HG03103 (cell line): Measurements from ENCODE around the gene TPR.

ENCODE experiments used
- ATAC-seq: cut with Tn5 transposase; IDR thresholded peaks from one replicate; pipeline ENCODE4 v1.9.1; 2021; ENCODE audit warnings: low read depth; ENCODE audit not compliant: unreplicated experiment

Gene TPR

GRCh38 chr1:186292875-186293274 lies 82.2 kb downstream of the TPR start:
- ATAC-seq: no peak

GRCh38 chr1:186291271-186291670 lies 83.8 kb downstream of the TPR start:
- ATAC-seq: no peak

- no peak for ATAC-seq
Measured at GRCh38 chr1:186289943-186290545, 85.0 kb downstream of the TPR start.

DNA sequence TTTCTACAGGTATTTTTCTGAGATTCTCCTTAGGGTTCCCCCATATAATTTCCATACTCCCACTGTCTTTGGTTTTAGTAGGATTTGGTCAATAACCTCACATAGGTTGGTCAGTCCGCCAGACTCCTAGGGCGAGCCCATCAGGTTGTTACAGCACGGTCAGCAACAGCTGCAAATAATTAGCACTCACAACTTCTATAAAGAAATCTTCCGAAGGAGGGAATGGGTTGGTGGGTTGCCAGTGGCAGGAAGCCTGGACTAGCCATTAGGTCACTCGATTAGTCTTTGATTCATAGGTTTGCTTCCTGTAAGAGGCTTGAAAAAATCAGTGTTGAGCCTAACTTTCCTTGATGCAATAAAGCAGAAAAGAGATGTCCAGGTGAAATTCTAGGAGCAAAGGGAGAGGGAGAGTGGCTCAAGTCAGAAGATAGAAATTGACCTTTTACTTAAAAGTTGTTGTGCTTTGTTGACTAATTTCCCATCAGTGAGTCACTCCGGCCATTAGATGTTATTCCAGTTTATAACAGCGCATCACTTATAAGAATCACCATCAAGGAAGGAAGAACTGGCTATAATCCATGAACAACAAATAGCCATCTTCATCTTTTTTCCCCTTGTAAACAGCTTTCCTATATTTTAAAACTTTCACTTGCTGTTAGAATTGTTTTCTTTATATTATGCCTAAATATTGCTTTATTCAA lies 88.3 kb downstream of the TPR start:
- no peak for ATAC-seq

DNA sequence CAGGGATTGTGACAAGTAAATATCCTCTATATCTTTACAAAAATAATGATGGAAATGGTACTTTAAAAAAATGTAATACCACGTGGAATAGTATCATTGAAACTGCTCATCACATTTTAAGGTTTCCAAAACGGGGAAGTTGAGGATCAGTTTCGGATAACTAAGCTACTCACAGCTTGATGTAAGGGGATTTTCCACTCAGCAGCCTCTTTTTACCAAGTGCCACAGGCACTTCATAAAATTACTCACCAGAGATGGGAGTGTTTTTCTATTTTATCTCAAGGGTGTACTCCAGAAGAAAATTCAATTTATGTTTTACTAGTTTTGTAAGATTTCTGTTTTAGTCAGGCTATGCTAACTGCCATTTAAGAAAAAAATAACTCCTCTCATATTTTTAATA lies 91.7 kb downstream of the TPR start:
- ATAC-seq: peak; percentile 63

GRCh38 chr1:186282466-186282865 lies 92.6 kb downstream of the TPR start:
- no peak for ATAC-seq

- ATAC-seq: no peak
Measured at GRCh38 chr1:186275822-186276221, 99.2 kb downstream of the TPR start.

GRCh38 chr1:186272486-186272885 lies 102.6 kb downstream of the TPR start:
- no peak for ATAC-seq

- ATAC-seq: no peak
Measured at GRCh38 chr1:186271032-186271431, 104.0 kb downstream of the TPR start.
